DND-41 (cell line): ENCODE data around the gene HMX2.

ENCODE experiments used
- EZH2 ChIP-seq: IDR thresholded peaks from 3 replicates; pipeline ENCODE4 v1.6.1; 2012; ENCODE audit warnings: borderline replicate concordance, low read depth, mild to moderate bottlenecking, moderate library complexity, low read length, inconsistent platforms; ENCODE audit not compliant: severe bottlenecking
- TF ChIP-seq, protein P1 (sequence below): IDR thresholded peaks from 2 replicates; pipeline ENCODE4 v1.5.1; 2012; ENCODE audit warnings: borderline replicate concordance, low read length, moderate library complexity, mild to moderate bottlenecking; ENCODE audit not compliant: poor library complexity, severe bottlenecking; ENCODE audit errors: extremely low read depth

DNA sequence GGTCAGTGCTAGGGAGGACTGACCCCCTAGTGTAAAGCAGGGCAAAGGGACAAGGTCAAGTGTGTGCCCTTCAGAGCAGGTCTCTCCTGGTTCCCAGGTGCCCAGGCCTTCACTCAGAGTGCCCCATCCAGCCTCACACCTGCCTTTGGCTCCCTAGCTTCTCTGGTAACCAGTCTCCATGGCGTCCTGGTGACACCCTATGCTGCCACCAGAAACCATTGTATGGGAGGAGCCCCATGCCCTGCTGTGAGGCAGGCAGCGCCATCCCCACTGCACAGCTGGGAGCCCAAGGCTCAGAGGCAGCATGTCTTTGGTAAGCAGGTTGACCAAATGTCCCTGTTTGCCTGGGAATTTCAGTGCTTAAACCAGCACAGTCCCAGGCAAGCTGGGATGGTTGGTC lies 45.3 kb upstream of the HMX2 start:
- TF ChIP-seq, protein P1, sequence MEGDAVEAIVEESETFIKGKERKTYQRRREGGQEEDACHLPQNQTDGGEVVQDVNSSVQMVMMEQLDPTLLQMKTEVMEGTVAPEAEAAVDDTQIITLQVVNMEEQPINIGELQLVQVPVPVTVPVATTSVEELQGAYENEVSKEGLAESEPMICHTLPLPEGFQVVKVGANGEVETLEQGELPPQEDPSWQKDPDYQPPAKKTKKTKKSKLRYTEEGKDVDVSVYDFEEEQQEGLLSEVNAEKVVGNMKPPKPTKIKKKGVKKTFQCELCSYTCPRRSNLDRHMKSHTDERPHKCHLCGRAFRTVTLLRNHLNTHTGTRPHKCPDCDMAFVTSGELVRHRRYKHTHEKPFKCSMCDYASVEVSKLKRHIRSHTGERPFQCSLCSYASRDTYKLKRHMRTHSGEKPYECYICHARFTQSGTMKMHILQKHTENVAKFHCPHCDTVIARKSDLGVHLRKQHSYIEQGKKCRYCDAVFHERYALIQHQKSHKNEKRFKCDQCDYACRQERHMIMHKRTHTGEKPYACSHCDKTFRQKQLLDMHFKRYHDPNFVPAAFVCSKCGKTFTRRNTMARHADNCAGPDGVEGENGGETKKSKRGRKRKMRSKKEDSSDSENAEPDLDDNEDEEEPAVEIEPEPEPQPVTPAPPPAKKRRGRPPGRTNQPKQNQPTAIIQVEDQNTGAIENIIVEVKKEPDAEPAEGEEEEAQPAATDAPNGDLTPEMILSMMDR = no peak
- no peak for TF ChIP-seq EZH2
